IPS-NIHi7 (cell line): ENCODE measurements around the gene CEP164.

Experiments used
- DNase-seq: peaks from one replicate; pipeline ENCODE4 v3.0.0; 2012; ENCODE audit warnings: mixed read lengths; ENCODE audit errors: extremely low spot score

CEP164 gene

DNA sequence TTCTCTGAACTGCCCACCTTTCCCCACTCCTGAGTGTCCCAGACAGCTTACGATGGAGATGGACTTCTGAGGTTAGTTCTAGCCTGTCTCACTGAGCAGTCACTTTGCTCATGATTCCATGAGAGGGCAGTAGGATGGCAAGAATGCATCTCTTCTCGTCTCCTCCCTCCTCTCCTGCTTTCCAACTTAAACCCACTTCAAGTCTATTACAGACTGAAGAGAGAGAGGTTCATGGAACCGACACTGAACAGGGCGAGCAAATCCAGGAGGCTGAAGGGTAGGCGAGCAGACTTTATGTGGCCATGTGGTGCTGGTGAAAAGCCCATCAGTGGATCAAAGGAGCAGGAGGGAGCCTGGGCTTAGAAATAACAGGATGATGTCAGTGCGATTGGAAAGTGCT is 38.6 kb downstream of the CEP164 start:
- no peak for DNase-seq

DNA sequence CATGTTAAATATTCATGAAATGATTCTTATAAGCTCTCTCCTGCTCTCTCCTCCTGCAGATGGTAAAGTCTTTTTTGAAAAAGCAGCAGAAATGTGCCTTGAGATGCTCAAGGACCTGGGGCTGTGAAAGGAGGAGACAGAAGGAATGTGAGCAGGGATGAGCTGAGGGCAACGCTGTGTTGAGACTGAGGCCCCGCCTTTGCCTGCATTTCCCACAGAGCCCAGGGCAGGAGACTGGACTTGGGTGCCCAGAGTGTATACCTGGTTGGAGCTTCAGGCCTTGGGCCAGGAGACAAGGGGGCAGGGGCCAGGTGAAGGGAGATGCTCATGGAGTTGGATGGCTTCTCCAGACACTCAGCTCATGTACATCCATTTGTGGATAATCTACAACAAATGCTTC is 39.2 kb downstream of the CEP164 start:
- no peak for DNase-seq

DNA sequence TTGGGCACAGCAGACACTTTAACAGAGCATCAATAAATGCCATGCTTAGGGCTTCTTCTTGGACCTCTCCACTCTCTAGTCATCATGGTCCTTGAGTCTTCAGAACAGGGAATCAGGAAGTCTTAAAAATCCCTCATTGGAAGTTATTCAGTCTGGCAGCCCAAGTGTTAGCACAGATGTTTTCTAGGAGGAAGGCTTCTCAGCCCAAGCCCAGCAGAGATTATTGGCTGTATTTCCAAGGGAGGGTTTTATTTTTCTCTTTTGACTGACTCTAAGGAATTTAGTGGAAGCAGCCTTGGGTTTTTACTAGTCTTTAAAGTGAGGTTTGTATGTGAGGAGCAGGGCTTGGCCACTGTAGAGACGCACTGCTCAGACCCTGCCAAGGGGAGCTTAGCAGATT is 41.9 kb downstream of the CEP164 start:
- no peak for DNase-seq

DNA sequence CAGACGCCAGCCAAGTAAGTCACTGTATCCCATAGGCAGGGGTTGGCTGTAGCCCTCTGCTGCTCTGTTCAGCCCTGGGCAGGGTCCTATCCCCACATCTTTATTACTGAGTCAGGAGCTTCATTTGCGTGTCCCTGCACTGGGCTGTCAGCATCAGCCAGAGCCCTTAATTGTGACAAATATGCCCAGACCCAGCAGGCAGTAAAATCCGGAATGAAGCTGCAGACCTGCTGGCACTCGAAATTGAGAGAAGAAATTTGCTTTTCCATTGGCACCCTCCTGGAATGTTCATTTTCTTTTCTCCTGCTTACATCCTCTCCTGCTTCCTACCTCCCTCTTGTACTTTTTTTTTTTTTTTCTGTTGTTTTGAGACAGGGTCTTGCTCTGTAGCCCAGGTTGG is 43.8 kb downstream of the CEP164 start:
- no peak for DNase-seq

DNA sequence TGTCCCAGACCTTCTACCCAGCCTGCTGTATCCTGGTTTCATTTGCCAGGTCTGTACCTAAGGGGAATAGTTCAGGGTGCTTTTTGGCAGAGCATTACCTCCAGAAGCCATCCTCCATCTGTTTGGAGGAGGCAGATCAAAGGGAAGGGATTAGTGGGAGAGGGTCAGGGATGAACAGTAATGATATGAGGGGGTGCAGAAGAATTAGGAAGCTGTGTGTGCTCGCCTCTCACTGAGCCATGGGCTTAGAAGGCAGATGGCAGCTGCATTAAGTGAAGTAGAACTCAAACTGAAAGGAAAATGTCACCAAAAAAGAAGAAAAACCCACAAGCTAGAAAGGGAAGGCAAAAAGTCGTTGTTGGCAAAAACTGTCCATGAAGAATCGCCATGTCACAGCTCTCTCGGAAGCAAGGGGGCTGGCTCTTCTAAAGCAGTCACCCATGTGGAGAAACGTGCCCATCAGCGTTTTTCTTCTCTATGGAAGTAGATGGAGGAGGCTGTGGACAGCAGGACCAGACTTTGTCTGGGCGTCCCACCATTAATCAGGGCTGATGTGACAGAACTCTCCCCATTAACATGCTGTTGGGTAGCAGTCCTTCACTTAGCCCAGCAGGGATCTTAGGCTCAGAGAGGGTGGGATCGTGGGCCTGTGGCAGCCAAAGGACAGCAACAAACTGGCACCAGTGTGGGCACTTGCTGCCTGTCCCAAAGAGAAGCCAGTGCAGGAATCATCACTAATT is 46.8 kb downstream of the CEP164 start:
- no peak for DNase-seq

DNA sequence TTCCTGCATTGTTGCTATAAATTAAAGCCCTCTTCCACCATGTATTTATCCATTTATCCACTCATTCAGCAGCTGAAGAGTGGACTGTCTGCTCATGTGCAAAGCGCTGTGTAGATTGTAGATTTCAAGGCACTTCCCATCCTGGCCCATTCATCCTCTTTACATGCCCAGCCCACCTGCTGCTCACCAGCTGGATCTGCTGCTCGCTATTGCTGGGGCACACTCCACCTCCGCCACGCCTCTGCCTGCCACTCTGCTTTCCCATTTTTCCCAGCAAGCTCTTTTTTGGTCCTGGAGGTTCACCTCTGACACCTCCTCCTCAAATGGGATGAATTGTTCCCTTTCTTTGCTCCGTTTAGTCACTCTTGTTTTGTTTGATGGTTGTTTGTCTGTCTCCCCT is 48.3 kb downstream of the CEP164 start:
- no peak for DNase-seq

DNA sequence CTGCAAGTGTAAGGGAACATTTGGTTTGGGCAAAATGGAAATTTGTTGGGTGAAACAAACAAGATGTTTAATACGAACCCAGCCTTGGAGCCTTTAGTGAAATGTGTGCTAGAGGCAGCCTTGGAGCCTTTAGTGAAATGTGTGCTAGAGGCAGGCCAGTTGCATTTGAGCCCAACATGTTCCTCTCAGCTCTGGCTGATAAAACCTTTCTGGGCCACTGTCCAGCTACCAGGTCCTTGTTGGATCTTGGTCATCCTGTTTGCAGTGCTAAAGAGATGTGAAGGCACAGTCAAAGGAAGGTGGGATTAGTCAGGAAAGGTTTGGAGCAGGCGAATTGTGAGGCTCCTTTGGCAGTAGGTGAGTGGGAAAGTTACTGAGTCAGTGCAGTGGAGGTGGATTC is 48.9 kb downstream of the CEP164 start:
- no peak for DNase-seq

DNA sequence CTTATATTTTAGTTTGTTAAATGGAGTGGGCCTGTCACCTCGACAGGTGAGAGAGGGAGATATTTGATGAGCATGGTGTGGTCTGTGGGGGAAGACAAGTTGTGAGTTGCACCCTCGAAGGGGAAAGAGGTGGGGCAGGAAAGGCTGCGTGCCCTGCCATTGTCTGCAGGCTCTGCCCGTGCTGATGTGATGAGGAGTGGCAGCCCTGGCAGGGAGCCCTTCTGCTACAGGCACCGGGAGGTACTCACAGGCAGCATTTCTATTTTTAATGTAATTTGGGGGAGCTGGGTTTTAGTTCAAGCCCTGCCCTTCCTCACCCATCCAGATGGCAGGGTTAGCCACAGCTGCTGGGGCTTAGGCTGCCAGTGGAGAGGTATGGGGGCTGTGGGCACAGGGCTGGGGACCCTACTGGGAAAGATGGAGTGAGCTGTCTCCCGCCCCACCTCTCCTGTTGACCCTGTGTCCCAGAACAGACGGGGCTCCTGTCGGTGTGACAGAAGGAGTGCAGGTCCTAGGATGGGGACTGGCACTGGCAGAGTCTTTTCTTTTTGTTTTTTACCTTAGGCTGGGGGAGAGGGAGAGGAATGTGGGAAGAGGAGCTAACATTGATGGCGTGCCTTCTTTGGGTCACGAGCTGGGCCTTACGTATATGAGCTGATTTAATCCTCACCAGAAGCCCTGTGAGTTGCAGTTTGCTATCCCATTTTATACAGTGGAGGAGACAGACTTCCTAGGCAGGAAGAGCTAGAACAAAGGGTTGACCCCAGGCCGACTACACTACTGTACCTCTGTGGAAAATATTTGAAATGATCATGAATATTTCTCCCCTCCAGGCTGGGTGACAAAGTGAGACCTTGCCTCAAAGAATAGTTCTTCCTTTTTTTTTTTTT is 51.6 kb downstream of the CEP164 start:
- DNase-seq, result no peak

DNA sequence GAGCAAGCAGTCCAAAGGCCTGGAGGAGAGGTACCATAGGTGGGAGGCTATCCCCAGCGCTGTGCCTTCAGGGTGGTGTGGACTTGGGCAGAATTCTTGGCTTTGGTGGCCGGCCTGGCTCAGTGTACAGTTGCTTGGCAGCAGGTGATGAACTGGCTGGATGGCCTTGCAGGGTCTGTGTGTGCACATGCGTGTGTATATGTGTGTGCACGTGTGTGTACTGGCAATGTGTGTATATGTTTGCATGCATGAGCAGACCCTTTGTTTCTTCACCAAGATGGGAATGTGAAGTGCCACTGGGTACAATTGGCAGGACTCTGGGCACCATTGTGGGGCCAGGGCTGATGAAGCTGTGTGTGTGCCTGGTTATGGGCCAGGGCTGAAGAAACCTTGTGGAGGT is 53.0 kb downstream of the CEP164 start:
- no peak for DNase-seq

DNA sequence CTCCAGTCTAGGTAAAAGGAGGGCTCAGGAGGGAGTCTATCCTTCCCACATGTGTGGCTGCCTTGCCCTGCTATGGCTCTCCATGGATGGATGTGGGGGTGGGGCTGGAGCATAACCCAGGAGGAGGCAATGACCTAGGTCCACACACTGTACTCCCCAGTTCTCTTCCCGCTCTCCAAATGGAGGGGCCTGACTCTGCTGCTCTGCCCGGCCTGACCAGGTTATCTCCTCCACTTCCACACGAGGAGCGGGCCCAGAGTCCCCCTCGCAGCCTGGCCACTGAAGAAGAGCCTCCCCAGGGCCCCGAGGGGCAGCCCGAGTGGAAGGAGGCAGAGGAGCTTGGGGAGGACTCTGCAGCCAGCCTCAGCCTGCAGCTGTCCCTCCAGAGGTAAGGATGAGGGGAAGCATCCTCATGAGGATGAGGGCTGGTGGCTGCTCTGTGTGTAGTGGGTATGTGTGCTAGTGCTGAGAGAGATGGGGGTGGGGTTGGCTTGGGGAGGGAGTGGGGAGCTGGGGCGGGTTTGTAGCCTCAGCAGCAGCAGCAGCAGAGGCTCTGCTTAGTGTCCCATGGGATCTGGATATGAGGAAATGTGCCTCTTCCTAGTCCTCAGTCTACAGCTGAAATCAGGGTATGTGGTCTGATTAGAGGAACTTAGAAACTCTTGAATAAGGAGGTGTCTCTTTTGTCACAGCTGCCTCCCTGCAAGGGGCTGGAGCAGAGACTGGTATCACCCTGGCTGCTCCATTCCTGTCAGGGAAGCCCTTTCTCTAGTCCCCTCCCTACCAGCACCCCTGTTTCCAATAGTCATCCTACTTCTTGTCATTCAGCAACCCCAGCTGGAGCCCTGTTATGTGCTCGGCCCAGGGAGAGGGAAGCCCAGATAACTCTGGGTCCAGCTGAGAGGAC is 54.1 kb downstream of the CEP164 start:
- no peak for DNase-seq

DNA sequence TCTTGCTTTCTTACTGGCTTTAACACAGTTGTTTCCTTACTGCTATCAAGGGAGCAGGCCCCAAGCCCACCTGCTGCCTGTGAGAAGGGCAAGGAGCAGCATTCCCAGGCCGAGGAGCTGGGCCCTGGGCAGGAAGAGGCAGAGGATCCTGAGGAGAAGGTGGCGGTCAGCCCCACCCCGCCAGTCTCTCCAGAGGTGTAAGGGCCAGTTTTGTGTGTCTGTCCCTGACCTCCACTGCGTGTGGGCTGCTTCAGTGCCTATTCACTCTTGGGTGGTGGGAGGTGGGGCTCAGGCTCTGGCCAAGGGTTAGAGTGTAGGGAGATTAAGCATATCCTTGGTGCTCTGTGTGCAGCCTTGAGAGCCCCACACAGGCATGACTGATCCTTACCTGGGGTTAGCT is 55.1 kb downstream of the CEP164 start:
- no peak for DNase-seq

DNA sequence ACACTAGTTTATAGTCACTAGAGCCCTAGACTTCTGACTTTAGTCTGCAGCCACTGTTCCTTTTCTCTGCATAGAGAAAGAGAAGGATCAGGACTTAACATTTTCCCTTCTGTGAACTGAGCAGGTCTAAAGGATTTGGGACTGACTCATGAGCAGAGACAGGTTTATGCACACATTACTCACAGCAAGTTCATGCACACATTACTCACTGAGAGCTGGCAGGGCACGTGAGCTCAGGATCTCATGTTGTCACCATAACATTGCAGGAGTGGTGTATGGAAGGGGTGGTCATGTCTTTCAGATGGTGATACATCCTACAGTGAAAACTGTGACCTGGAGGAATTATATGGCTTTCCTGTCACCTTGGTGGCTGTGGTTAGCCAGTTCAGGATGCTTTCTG is 56.4 kb downstream of the CEP164 start:
- no peak for DNase-seq

DNA sequence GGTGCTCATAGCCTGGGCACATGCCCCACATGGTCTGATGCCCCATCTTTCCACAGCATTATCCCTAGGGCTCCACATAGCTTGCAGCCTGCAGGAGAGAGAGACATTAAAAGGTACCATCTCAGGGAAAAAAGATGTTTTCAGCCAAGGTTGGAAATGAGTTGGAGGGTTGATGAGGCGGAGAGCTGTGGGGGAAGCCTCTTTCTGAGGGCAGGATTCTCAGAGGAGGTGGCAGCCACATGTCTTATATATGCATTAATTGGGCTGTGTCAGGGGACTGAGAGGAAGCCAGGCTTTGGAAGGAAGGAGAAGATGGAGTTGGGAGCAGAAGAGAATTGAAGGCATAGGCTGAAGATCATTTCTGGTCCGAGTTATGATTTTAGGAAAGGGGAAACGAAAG is 57.8 kb downstream of the CEP164 start:
- no peak for DNase-seq

DNA sequence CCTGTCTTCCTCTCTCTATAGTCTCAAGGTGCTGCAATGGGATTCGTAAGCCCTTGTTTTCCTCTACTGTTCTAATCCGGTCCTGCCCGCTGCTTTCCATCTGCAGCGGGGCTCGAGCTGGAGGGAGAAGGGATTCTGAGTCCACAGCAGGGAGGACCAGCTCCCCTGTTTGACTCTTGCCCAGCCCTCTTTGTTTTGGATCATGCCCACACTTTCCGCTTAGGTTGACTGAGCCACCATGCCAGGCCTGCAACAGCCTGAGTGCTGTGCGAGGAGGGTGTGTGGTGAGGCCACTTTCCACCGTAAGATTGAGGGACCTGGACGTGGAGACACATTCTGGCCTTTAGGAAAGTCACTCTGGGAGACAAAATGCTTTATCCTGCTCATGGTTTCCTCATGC is 58.3 kb downstream of the CEP164 start:
- no peak for DNase-seq

DNA sequence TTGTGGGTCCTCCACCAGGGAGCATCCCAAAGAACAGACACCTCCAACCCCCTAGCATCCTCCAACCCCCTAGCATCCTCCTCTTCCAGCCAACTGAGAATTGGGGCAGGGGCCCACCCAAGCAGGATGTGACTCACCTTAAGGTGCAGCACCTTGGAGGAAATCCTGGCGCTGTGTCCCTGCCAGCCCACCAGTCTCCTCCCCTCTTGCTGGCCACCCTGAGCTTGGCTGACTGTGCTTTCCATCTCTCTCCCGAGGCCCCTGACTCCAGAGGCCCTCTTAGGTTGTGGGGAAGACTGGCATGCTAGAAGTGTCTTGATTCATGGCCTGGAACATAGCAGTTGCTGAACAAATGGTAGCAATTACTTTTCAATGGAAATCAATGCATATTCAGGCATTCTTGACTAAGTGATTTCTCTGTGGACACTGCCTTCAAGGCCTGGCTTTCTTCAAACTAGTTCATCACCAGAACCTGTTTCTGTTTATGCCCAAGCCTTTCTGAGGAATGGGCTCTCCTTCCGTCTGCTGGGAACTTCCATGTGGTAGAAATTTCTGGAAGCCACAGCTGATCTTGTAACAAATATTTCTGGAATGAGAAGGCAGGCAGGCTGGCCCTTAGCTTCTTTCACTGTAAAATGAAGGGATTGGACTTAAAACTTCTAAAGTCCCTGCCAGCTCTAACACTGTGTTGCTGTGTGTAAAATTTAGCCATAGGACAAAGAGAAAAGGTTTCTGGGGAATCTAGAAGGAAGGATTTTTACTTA is 60.5 kb downstream of the CEP164 start:
- no peak for DNase-seq

DNA sequence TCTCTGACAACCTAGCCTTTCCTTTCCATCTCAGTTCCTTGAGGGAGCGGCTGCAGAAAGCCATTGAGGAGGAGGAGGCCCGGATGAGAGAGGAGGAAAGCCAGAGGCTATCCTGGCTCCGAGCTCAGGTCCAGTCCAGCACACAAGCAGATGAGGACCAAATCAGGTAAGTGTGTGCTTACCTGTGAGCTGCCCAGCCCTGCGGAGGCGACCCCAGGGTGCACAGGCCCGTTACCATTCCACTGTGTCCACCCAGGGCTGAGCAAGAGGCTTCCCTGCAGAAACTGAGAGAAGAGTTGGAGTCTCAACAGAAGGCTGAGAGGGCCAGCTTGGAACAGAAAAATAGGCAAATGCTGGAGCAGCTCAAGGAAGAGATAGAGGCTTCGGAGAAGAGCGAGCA is 63.1 kb downstream of the CEP164 start:
- DNase-seq, result no peak

DNA sequence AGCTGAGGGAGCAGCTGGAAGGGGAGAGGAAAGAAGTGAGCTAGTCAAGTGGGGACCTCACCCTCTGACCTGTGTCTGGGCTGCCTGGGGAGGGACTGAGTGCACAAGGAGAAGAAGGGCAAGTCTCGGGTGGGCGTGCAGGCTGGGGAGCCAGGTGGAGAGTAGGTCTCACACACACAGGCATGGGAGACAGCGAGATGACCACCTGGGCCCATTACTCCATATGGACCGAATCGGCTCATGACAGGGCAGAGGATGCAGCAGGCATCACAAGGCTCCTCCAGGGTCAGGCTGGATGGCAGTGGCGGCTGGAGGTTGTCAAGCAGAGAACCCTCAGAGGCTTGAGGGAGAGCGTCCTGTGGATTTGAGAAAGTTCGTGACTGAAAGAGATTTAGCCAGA is 63.5 kb downstream of the CEP164 start:
- no peak for DNase-seq

DNA sequence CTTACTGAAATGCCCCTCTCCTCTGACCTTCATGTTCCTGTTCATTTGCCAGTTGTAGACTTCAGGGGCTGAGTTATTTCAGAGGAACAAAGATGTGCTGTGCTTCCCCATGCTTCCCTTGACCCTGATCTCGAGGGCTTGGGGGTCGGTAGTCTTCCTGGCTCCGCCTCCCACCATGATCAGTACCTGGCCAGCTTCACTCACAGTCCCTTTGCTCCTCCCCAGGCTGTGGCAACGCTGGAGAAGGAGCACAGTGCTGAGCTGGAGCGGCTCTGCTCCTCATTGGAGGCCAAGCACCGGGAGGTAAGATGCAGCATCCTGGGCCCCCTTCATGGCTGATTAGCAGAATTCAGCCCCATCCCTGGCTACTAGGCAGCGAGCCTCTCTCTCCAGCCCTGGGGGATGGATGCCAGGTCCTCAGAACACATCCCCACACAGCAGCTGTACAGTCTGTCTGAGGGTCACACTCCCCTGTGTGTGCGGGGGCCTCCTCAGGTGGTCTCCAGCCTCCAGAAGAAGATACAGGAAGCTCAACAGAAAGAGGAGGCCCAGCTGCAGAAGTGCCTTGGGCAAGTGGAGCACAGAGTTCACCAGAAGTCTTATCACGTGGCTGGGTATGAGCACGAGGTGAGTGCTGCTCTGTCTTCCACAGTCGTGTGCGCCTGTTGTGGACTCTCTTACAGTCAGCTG is 64.5 kb downstream of the CEP164 start:
- no peak for DNase-seq

DNA sequence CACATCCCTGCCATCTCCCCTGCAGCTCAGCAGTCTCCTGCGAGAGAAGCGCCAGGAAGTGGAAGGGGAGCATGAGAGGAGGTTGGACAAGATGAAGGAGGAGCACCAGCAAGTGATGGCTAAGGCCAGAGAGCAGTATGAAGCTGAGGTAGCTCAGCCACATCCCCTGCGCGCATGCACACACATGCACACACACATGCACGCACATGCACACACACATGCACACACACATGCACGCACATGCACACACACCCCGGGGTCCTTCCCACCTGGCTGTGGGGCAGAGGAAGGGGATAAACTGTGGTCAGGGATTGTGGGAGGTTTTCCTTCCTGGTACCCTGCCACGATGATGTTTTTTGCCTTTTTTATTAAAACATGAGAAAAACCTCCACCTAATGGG is 65.3 kb downstream of the CEP164 start:
- no peak for DNase-seq

DNA sequence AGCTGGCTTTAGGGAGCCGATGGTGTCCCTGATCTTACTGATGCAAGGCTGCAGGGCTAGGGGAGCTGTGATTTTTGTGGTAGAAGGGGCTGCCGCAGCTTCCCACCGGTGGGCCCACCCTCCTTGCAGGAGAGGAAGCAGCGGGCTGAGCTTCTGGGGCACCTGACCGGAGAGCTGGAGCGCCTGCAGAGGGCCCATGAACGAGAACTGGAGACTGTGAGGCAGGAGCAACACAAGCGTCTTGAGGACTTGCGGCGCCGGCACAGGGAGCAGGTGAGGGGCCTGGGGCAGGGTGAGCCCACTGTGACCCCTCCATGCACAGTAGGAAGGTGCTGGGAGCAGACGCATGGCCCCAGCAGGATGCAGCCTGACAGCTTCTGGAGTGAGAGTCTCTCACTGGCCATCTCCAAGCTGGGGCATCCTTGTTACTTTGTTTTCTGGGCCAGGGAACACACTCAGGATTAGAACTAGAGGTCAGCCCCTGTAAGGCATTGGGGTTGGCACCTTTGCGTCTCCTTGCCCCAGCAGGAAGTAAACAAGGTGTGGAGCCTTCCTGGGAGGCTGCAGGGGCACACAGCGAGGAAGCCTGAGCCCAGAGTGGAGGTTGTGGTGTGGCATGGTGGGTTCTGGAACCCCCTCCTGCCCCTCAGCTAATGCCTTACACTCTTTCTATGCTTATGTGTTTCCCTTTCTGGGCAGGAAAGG is 66.7 kb downstream of the CEP164 start:
- DNase-seq, result no peak
